SK-N-DZ (cell line): ENCODE data around the gene RELT. TPM values are rescaled to one million over a fixed set of nuclear protein-coding genes. Genes with fewer than 3 reads are reported as not detected.

Experiments
- DNase-seq: peaks from one replicate; pipeline ENCODE4 v3.0.0-alpha.2; 2015; ENCODE audit warnings: low spot score
- polyA plus RNA-seq, 2 experiments: library from polyadenylated mRNA; depleted of rRNA; stranded (reverse); fragments of >200 nt; gene quantifications; 2 replicates each; pipeline ENCODE4 v1.2.3, GENCODE V29; 2014

The RELT gene
- 14.9 and 15.9 TPM in 2 replicates for polyA plus RNA-seq (2014; cell fraction: cytosol; rRNA removed)
- polyA plus RNA-seq (2014; cell fraction: nucleus; rRNA removed) = 39.1 and 40.6 TPM in 2 replicates

- DNase-seq = peak; percentile 87
Observed at GRCh38 chr11:73376160-73376802, at the start of gene RELT. RELT (plus strand) TSS chr11:73376399; CDS start chr11:73389137, 12,738 bp downstream.

- no peak for DNase-seq
Observed at GRCh38 chr11:73326929-73327811, 49.0 kb upstream of the RELT start.

- DNase-seq = no peak
Observed at GRCh38 chr11:73327812-73328364, 48.3 kb upstream of the RELT start.

- DNase-seq = peak; percentile 55
Observed at GRCh38 chr11:73330569-73331093, 45.6 kb upstream of the RELT start.

- DNase-seq = peak; percentile 51
Observed at GRCh38 chr11:73331138-73331916, 44.9 kb upstream of the RELT start.

- no peak for DNase-seq
Observed at GRCh38 chr11:73333173-73333572, 43.0 kb upstream of the RELT start.

GRCh38 chr11:73333640-73334383 lies 42.4 kb upstream of the RELT start:
- DNase-seq = no peak

GRCh38 chr11:73334384-73335203 lies 41.6 kb upstream of the RELT start:
- peak; percentile 38 for DNase-seq

- peak; percentile 84 for DNase-seq
Observed at GRCh38 chr11:73335204-73335923, 40.8 kb upstream of the RELT start.

- no peak for DNase-seq
Observed at GRCh38 chr11:73337846-73338245, 38.4 kb upstream of the RELT start.

- no peak for DNase-seq
Observed at GRCh38 chr11:73338279-73338678, 37.9 kb upstream of the RELT start.

GRCh38 chr11:73340164-73340563 lies 36.0 kb upstream of the RELT start:
- peak; percentile 37 for DNase-seq

GRCh38 chr11:73342633-73343032 lies 33.6 kb upstream of the RELT start:
- DNase-seq = peak; percentile 29

GRCh38 chr11:73343076-73343873 lies 32.9 kb upstream of the RELT start:
- DNase-seq = peak; percentile 34

GRCh38 chr11:73344191-73344607 lies 32.0 kb upstream of the RELT start:
- no peak for DNase-seq

- DNase-seq = no peak
Observed at GRCh38 chr11:73345481-73346160, 30.6 kb upstream of the RELT start.

- no peak for DNase-seq
Observed at GRCh38 chr11:73346186-73346935, 29.8 kb upstream of the RELT start.
